NCI-H446 (cell line): ENCODE measurements around the gene TMEM212.
"Not testable (repeated sequence)": the region's sequence is repeated elsewhere in the genome, so short reads cannot be mapped to it uniquely, and the experiment has no call there.

ENCODE experiments used
- DNase-seq, 2 experiments: peaks; one replicate each; lab custom pipeline; 2025; lab: John Stamatoyannopoulos, UW

TMEM212 gene

GRCh38 chr3:171813278-171813896 lies 29.8 kb upstream of the TMEM212 start:
- DNase-seq: no peak

- DNase-seq: no peak
Observed at GRCh38 chr3:171813897-171814460, 29.2 kb upstream of the TMEM212 start.

GRCh38 chr3:171814662-171815061 lies 28.5 kb upstream of the TMEM212 start:
- not testable (repeated sequence) for DNase-seq

DNA sequence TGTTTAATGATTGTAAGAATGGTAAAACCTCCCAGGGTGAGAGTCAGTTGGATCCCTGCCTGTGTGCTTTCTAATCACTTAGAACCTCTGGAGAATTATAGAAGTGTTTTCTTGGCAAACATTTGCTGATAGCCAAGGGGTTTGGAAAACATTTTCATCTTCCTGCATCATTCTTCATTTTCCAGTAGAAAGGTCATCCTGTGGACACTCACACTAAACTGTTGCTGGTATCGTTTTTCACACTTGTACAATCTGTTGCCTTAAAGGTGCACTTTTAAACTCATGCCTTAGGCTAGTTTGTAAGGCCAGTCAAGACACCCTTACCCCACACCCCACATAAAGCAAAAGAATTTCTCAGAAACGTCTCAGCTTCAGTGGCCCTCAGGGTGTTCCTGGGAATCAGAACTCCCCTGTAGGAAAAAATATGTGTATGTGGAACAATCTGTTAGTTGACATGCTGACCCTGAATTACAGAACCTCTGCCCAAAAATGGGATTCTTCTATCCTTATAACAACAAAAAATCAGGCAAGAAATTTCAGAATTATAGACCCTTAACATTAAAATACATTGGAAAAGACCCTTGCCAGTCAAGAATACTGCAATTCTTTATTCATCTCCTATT lies 27.1 kb upstream of the TMEM212 start:
- no peak for DNase-seq

GRCh38 chr3:171817074-171817800 lies 25.9 kb upstream of the TMEM212 start:
- DNase-seq: no peak

- no peak for DNase-seq
Observed at GRCh38 chr3:171821044-171821443, 22.1 kb upstream of the TMEM212 start.

GRCh38 chr3:171821778-171822358 lies 21.3 kb upstream of the TMEM212 start:
- DNase-seq: no peak

GRCh38 chr3:171822431-171823106 lies 20.6 kb upstream of the TMEM212 start:
- no peak for DNase-seq

GRCh38 chr3:171824116-171824515 lies 19.0 kb upstream of the TMEM212 start:
- DNase-seq: no peak

DNA sequence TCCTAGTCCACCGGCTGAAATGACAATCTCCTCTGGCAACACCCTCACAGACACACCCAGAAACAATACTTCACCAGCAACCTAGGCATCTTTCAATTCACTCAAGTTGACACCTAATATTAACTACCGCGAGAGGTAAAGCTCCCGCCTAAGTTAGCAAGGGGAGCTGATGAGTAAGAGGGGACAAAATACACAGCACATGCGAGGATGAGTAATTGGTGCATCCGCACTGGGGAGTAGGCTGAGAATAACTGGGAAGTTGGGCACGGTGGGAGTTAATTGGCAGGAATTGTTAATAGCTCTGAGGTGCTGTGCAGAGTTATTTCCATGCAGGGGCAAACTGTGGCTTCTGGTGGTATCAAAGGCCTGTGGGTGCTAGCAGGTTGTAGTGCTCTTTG lies 18.3 kb upstream of the TMEM212 start:
- no peak for DNase-seq

GRCh38 chr3:171825222-171825828 lies 17.8 kb upstream of the TMEM212 start:
- no peak for DNase-seq

DNA sequence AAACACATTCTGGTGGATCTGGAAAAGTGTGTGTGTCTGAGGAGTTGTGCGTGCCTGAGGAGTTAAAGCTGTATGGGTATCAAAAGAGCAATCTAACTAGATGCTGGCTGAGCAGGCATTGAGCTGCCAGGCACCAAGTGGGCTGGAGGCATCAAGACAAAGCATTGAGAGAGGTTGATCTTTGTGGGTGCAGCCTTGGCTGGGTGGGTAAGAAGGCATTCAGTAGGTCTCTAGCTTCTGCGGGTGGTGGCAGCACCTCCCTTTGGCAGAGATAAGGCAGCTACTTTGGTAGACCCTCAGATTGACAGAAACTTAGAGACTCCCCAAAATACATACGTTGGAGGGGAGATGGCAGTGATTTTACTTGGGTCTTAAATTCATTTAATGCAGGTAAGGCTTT lies 15.8 kb upstream of the TMEM212 start:
- no peak for DNase-seq

DNA sequence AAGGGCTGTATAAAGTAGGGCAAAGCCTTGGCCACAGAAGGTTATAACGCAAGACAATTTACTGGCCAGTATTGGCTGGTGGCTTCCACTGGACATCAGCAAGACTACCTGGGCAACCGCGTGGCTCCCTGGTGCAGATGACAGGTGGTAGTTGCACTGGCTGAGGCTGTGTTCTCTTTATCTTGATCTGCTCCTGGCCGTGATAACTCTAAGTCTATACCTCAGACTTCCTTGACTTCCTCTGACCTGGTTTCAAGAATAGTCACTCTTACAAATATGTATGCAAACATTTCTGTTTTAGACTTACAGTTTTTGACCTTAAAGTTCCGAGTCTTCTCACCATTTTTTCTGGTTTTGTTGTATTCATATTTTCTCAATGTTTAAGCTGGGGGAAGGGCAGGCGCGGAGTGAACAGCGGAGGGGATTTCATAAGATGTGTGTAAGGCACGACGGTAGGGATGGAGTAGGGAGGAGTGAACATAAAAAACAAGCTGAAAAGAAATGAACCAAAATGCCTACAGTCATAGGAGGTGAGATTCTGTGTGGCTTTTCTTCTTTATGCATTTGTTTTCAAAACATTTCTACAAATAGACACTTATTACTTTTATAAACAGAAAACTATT lies 15.2 kb upstream of the TMEM212 start:
- DNase-seq: no peak

GRCh38 chr3:171828902-171829770 lies 14.0 kb upstream of the TMEM212 start:
- no peak for DNase-seq

- peak; percentile 34 to 79 for DNase-seq
Observed at GRCh38 chr3:171829841-171830517, 13.2 kb upstream of the TMEM212 start.

DNA sequence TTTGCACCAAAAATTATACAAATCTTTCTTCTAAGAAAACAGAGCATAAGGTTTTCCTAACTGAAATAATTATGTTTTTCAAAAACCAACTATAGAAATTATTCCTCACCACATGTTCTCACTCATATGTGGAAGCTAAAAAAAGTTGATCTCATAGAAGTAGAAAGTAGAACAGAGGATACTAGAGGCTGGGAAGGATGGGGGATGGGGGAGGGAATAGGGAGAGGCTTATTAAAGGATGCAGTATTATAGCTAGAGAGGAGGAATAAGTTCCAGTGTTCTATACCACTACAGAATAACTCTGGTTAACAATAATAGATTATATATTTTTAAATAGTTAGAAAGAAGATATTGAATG lies 12.7 kb upstream of the TMEM212 start:
- DNase-seq: no peak

- DNase-seq: no peak
Observed at GRCh38 chr3:171831936-171832335, 11.2 kb upstream of the TMEM212 start.

GRCh38 chr3:171832989-171833388 lies 10.2 kb upstream of the TMEM212 start:
- DNase-seq: no peak

DNA sequence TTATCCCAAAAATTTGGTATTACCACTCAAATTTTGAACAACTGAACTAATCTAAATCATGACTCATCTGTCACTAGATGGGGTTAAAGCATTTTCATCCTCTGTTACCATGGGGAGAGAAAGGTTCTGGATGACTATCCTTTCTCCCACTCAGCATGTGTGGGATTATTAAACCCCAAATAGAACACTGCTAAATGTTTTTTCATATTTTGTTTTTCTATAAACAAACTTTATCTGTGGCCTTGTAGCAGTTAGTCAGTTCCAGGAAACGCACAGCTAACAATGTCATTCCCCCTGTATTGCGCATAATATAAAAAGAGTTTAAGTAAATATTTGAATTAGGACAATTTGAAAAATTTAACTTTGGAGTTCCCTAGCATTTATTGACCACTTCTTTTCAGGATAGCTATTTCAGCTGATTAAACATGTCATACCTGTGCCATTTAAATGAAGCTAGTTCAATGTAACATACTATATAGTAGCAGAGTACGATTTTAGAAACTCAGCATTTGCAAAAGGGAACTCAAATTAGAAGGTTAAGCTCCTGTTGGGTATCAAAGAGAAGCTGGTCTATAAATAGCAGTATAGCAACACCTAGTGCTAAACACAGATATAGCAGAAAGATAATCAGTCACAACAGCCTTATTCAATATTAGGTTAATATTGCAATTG lies 9.2 kb upstream of the TMEM212 start:
- peak in 1 of 2 experiments; percentile 59 for DNase-seq
